GM10847 (cell line): ENCODE results near the gene SH3RF1.

ENCODE experiments used
- POLR2A ChIP-seq: IDR thresholded peaks from 2 replicates; pipeline ENCODE4 v1.6.1; 2011; ENCODE audit not compliant: insufficient read length; ENCODE audit errors: extremely low read depth

SH3RF1 gene

DNA sequence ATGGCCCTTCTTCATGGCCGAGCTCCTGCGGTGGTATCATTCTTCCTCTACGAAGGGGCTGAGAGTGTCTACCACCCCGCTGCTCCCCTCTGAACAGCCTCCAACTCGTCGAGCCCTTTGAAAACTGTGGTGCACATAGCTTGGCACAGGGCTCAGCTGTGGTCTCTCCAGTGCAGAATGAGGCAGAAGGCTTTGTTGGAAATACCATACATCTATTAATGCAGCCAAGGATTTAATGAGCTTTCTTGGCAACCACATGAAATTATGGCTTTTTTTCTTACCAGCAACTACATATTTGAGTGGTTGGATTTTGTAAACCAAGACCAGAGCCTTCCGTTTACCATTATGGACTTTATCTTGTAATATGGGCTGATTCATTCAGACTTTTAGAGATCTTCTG is 199.0 kb downstream of the SH3RF1 start:
- TF ChIP-seq POLR2A, result no peak

DNA sequence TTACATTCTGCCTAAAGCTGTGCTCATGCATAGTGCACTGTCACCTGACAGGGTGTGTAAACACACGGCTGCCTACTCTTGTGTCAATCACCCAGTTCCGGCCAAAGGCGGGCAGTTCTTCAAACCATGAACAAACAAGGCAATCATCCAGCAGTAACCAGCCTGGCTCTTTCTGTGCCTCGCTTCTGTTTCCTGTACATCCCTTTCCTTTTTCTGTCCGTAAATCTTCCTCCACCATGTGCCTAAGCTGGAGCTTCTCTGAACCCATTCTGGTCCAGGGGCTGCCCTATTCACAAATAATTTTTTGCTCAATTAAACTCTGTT is 199.9 kb downstream of the SH3RF1 start:
- TF ChIP-seq POLR2A, result no peak

DNA sequence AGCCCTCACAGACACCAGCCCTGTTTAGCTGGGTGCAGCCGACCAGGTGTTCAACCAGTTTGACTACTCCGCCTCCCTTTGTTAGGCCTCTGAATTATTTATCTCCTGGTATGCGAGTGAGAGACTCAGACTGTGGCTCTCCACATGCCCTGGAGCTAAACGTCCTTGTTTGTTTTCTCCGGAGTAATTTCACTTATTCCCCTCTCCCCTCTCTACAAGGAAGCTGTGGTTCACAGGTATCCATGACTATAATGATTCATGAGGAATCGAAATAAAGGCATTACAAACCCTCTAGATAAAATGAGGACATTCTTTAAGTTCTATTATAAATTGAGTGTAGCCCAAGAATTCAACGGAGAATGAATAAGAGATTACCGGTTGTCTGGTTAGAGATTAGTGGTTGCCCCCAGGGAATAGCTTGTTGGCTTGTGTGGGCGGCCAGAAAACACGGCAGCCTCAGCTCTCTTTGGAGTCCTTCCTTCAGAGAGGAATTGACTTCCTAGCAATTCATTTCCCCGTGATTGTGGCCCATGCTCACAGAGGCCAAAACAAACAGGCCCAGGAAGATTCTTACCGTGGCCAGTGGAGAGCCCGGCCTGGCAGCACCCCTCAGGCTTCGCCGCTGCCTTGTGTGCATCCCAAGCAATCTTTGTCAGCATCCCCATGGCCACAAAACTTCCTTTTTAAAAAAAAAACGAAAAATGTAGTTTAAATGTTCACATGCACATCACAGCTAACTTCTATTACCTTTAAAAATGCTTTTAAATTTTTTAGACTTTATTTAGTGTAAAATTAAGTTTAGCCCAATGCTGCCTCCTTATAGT is 200.5 kb downstream of the SH3RF1 start:
- no peak for TF ChIP-seq POLR2A

DNA sequence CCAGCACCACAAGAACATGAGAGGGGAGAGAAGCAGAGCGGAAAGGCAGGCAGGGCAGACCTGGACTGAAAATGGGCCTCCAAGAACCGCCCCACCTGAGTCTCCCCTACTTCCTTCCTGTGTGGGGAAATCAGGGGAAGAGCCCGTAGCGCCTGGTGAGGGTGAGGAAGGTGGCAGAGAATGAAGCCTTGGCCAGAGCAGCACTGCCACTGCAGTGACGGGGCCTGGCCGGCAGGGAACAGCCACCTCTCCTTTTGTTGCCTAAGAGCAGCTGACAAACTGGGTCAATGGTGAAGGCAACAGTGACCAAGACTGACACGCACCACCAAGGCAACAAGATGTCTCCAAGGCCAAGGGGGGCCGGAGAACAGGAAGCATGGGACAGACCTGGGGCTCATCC is 202.3 kb downstream of the SH3RF1 start:
- no peak for TF ChIP-seq POLR2A

DNA sequence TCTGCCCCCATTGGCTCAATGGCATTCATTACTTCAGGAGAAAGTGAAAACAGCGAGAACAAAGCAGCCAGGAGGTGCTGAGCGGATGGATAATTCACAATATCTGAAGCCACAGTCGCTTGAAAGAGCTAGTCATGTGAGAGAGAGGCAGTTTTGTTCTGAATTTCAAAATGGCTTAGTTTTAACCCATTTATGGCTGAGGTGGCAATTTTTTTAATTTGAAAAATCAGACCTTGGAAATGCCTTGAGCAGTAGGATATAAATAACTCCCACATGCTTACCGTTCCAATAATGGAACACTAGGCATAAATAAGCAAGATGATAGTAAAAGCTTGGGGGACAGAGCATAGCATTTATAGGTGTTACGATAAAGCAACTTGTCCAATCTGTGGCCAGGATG is 203.8 kb downstream of the SH3RF1 start:
- no peak for TF ChIP-seq POLR2A

DNA sequence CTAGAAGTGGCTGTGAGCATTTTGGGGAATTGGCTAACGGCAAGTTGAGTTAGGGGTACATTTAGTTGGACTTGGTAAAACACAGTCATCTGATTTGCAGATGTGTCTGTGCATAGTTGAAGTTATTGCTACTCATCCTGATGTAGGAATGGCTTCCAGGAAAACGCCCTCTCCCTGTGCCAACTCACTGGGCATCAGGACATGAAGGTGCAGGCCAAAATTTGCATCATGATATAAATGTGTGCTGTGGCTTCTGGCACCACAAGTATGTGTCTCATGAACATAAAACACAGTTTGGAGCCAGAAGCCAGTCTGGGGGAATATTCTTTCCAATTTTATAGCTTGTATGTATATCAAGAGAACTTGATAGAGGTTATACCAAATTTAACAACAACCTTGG is 206.5 kb downstream of the SH3RF1 start:
- TF ChIP-seq POLR2A, result no peak

DNA sequence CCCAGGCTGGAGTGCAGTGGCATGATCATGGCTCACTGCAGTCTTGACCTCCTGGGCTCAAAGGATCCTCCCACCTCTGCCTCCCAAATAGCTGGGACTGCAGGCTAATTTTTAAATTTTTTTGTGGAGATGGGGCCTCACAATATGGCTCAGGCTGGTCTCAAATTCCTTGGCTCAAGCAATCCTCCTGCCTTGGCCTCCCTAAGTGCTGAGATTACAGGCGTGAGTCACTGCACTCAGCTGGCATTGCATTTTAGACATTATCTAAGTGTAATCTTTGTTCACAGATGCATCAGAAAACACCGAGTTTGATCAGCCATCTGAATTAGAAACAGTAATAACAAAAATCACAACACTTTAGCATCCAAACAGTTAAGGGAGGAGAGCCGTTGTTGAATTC is 207.3 kb downstream of the SH3RF1 start:
- no peak for TF ChIP-seq POLR2A

DNA sequence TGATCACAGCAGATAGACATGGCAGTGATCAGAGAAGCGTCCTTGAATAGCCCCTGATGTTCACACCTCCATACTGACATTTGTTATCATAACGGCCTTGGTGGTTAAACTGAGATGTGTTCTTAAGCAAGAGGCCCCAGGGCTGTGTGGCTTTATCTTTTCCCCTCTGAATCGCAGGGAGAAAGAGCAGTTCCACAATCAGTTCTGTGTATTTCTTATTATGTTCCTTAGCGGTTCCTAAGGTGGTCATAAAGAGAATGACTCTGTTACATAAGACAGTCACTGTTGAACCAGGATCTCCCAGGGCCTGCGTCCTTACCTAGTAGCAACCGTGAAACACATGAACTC is 207.9 kb downstream of the SH3RF1 start:
- TF ChIP-seq POLR2A, result no peak

DNA sequence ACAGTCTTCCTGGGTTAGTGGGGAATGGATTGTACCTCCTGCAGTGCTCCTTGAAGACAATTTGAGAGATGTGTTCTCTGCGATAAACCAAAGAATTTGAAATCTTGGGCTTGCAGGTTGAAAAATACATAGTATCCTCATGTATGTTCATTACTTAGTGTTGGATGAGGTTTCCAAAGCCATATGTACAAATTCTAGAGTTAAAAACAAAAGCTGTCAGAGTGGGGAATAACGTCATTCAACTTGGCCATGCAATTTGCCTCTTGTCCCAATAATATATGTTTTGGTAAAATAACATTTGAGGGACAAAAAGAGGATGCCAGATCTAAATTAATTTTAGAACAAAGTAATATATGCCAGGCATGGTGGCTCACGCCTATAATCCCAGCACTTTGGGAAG is 209.4 kb downstream of the SH3RF1 start:
- no peak for TF ChIP-seq POLR2A

DNA sequence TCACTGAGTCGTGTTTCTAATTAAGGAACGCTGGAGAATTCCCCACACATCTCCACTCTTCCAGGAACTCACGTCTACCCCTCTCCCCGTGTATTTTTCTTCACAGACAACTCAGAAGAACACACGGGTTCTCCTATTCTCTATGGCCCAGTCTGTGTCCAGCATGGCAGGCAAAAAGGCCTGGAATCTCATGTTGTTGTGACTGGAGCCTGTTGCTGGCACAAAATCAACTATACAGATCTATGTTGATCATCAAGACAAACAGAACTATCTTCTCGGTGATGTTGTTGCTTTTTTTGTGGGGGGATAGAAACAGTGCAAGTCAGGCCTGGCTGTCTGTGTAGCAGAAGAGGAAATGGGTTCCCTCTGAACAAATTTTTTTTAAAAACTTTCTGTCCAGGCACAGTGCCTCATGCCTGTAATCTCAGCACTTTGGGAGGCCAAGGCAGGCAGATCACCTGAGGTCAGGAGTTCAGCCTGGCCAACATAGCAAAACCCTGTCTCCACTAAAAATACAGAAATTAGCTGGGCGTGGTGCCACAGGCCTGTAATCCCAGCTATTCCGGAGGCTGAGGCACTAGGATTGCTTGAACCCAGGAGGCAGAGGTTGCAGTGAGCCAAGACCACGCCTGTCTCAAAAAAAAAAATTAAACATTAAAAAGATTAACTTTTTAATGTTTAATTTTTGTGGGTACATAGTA is 210.2 kb downstream of the SH3RF1 start:
- no peak for TF ChIP-seq POLR2A

DNA sequence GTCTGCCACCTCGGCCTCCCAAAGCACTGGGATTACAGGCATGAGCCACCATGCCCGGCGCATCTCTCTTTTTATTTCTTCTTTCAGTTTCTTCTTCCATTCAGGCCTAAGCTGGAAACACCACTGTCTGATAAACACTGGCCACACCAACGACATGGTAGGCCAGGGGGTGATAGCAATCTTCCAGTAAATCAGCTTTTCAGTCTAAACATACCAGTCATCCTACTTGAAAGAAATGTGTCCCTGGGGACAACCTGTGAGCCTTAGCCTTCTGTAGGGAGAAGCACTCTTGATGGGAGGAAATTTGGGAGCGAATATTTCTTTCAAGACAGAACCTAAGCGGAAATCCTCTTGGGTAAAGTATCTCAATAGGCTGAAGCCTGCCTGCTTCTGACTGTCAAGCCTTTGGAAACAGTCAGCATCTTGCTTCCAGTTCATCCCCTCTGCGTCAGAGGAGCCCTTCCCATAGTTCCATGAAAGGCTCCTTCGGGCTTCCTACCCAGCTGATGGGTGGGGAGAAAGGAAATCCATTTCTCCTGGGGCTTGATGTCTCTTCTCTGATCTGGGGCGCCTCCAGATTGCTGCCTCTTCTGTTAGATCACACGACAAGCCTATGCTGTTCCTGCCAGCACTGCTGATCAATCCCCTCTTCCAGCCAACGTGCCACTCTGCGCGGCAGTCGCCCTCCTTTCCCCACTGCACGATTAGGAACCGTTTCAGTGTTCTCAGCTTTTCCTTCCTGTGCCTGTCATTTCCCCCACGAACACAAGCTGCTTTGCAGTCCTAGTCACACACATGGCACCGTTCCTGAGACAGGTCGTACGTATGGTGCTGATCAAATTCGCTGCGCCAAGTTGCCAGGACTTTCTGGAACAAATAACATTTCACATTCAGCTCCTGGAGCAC is 211.2 kb downstream of the SH3RF1 start:
- TF ChIP-seq POLR2A, result no peak

DNA sequence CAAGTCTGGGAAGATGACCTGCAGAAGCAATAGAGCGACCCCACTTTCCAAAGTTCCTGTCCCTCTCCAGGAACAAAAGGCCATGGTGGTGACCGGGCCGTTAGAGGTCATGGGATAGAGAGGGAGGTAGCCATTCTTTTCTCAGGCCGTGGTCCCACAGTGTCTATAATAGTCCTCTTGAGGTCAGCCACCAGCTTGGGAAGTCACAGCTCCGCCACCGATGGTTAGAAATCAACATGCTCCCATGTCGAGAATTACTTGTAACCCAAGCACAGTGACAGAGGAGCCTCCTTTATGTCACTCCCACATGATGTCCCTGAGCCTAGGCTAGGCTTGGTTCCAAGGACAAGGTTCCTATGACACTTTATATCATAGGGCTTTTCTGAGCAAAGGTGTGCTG is 212.4 kb downstream of the SH3RF1 start:
- no peak for TF ChIP-seq POLR2A

DNA sequence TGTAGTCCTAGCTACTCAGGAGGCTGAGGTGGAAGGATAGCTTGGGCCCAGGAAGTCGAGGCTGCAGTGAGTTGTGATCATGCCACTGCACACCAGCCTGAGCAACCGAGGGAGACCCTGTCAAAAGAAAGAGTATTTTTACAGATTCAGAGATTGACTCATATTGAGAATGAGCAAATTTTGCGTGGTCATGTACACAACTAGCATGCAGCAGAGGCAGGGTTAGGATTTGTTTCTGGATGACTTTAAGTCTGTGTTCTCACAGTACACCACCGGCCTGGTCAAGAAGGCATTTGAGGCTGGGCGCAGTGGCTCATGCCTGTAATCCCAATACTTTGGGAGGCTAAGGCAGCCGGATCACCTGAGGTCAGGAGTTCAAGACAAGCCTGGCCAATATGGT is 215.9 kb downstream of the SH3RF1 start:
- no peak for TF ChIP-seq POLR2A

DNA sequence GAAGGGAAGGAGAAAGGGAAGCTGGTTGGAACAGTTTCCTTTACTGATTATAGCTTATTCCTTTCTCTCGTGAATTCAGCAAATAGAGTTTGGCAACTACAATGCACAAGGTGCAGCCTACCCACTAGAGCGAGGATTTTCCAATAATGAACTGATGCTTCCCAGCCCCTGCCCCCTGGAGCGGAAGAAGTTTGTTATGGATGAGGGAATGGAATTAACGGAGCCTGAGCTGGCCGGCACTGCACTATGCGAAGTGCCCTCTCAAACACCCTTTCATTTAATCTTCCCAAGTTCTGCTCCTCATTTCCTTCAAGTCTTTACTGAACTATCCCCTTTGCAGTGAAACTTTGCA is 218.2 kb downstream of the SH3RF1 start:
- TF ChIP-seq POLR2A, result no peak

DNA sequence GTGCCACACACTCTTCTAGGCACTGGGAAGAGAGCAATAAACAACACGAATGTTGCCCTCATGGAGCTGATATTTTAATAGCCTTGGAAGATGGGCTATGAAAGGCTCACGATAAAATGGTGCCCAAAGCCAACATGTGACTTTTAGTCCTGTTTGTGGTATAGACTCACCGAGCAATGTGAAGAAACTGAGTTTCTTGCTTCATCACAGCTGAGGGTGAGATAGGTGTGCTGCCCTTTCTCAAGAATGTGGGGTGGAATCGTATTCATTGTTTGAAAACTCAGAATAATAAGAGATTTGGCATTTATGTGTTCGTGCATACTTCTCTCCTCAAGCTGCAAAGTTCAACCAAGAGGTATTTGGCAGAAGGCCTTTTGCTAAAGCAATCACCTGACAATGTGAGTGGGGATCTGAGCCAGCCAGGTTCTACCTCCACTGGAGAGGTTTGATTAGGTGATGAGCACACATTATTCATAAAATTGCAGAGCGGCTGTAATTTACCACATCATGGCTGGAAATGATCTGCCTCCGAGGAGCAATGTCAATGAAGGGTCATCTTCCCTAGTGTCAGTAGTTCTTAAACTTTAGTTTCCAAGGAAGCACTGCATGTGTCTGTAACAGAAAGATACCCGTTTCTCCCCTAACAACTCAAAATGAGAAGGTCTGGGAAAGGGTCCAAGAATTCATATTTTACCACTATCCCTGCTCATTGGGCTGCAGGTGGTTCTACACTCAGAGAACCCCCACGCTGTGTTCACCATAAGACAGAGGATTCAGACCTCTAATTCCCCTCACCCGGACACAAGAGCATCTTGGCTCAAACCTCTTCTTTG is 218.8 kb downstream of the SH3RF1 start:
- no peak for TF ChIP-seq POLR2A
